ENCODE results near the gene OR8D1.

OR8D1 gene

GRCh38 chr11:124256076-124256475 lies 57.7 kb downstream of the OR8D1 start, which contains the start of gene OR8G5:
Gene OR8G5, plus strand, starts transcription at chr11:124256376. Its CDS starts 8,556 bp downstream, at chr11:124264932.
- Histone ChIP-seq H3K9ac (ENCODE audit: low read length in 5 of 5) (no peak within 1 kb of the TSS), H3K27me3 (ENCODE audit: control insufficient read depth in 5 of 5, insufficient read depth in 4 of 5, low read length in 5 of 5) (no peaks in the 10 kb centered on the region), H3K9me3 (ENCODE audit: control insufficient read depth in 5 of 5, low read length in 5 of 5) (no peaks in the 10 kb centered on the region), H3K27ac (ENCODE audit: low read depth, low read length) (no peak within 1 kb of the TSS), H3K36me3 (ENCODE audit: control insufficient read depth in 5 of 5, insufficient read depth in 5 of 5, low read length in 5 of 5) (no peaks in the 10 kb centered on the region), H3K4me3 (ENCODE audit: low read depth in 1 of 5, low read length in 5 of 5) (no peak within 1 kb of the TSS), H3K4me1 (ENCODE audit: control insufficient read depth in 5 of 5, insufficient read depth in 5 of 5, low read length in 5 of 5) (no peaks in the 10 kb centered on the region)

All from subcutaneous abdominal adipose tissue (tissue), 5 donors.